Measurements from ENCODE around the gene MED12L.

MED12L gene

DNA sequence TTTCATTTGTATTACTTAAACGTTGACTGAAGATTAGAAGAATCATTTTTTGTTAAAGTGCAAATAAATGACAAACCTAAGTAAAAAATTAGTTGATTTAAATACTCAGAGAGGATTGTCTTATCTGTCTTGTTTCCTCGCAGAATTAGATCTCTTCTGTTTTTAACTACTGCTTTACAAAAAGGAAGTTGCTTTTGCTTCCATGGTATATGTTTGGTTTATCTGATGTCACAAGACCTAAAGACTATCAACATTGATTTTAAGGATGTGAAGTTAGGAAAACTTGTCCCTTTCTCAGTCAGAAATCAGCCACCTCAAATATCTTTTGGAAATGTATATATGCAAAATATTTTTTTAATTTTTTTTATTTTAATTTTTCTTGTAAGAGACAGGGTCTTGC is 88.9 kb downstream of the MED12L start:
- DNase-seq (ENCODE audit: low read depth) = no peak

- DNase-seq (ENCODE audit: low read depth) = no peak
These were observed 90.5 kb downstream of the MED12L start for GRCh38 chr3:151175952-151176351.

GRCh38 chr3:151178208-151178845 is 92.9 kb downstream of the MED12L start:
- DNase-seq (ENCODE audit: low read depth) = no peak

DNA sequence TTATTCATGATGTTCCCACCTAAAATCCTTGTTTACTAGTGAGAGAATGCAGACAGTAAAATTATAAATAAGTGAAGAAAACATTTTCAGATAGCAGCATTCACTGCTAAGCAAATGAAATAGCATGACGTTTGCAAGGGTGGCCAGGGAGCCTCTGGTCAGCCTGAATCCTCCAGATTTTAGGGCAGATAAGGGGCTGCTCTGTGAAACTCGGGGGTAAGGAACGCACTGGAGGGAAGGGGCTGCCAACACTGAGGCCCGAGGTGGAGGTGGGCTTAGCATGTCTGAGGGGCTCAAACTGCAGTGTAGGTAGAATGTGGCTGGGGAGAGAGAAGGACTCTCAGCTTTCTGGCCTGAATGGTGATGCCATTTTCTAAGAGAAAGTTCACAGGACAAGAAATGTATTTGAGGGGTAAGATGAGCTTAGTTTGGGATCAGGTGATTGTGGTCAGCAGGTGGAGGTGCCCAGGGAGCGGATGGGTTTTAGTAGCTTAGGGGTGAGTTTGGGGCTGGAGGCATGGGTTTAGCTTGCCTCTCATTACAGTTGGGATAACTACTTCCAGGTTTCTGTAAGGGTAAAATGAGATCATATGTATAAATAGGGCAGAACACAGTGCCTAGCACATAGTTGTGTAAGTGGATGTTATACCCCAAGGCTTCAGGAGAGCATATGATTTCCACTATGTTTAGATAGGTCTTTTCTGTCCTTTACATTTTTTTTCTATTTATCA is 97.0 kb downstream of the MED12L start:
- DNase-seq (ENCODE audit: low read depth) = no peak

DNA sequence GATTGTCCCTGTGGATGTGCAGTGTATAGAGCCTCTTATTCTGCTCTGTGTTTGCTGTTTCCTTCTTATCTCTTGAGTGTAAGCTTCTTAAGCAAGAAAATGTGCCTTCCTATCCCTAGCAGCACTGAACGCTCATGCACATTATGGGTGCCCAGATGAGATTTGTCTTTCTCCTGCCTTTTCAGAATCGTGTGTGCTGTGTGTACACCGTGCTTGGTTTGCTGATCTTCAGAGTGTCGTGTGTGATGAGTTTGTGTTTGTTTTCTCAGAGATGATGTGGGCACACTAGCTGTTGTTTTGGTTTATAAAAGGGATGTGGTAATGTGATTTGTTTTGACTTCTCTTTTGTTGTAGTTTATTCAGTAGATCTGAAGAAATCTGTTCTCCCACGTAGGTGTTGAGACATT is 97.8 kb downstream of the MED12L start:
- no peak for DNase-seq (ENCODE audit: low read depth)

- DNase-seq (ENCODE audit: low read depth) = no peak
These were observed 105.6 kb downstream of the MED12L start for GRCh38 chr3:151191095-151191494.

DNA sequence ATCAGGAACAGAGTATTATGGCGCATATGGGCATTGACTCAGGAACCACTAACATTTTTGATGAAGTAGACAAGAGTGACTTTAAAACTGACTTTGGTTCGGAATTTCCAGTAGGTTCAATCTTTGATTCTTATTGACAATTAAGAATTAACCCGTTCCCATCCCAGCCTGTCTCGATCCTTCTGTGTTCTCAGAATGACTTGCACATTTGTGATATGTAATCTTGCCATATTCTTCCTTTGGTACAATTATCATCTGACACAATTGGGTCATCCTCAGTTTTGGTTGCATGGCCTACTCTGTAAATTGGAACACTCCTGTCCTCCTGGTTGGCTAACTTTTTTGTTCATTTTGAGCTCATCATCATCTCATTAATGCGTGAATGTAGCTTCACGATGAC is 107.1 kb downstream of the MED12L start:
- no peak for DNase-seq (ENCODE audit: low read depth)

- no peak for DNase-seq (ENCODE audit: low read depth)
These were observed 110.4 kb downstream of the MED12L start for GRCh38 chr3:151195826-151196225.

DNA sequence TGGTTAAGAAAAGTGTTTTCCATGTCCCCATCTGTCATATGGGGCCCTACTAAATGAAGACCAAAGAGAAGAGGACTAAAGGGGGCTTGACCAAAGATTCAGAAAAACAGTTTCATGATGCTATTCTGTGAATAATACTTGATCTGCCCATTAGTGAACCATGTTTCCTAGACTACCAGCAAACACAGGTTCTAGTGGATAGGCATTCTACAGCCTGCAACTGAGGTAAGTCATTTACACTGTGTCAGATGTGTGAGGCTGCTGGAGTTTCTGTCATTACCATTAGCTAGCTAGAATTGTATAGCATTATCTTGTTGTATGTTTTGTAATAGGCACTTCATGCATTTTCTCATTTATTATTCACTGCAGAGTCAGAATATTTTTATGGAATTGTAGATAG is 111.0 kb downstream of the MED12L start:
- no peak for DNase-seq (ENCODE audit: low read depth)

GRCh38 chr3:151197228-151197627 is 111.8 kb downstream of the MED12L start:
- DNase-seq (ENCODE audit: low read depth) = no peak

DNA sequence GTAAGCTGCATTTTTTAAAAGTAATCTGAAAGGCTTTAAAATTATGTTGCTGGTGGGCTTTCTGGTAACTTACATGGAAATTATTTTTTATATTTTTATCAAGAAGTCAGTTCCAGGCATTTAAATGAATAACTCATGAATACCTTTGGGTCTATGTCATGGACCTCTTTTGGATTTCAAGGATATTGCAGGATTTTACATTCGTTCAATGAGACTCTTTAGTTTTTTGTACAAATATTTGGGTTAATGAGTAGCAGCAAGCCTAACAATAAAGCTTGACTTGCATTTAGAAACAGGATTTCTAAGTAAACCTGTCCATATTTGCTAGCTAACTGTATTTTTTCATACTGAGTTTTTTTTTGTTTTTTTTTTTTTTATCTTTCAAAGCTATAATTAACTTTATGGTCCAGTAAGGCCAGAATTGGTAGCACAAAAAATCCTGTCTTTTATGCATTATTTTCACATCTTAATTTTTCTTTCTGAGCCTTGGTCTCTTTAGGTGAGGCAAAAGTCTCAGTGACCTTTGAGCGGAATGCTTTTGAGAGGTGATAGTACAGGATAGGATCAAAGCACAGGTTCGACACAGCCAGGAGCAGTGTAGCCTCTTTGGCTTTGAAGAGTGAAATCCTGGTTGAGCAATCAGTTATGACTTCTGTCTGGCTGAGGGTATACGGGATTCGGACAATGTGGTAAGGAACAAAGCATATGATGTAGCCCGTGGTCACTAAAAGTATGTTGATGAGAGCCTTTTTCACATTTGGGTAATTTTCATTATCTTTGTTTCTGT is 112.7 kb downstream of the MED12L start:
- no peak for DNase-seq (ENCODE audit: low read depth)

- no peak for DNase-seq (ENCODE audit: low read depth)
These were observed 113.4 kb downstream of the MED12L start for GRCh38 chr3:151198849-151199248.

DNA sequence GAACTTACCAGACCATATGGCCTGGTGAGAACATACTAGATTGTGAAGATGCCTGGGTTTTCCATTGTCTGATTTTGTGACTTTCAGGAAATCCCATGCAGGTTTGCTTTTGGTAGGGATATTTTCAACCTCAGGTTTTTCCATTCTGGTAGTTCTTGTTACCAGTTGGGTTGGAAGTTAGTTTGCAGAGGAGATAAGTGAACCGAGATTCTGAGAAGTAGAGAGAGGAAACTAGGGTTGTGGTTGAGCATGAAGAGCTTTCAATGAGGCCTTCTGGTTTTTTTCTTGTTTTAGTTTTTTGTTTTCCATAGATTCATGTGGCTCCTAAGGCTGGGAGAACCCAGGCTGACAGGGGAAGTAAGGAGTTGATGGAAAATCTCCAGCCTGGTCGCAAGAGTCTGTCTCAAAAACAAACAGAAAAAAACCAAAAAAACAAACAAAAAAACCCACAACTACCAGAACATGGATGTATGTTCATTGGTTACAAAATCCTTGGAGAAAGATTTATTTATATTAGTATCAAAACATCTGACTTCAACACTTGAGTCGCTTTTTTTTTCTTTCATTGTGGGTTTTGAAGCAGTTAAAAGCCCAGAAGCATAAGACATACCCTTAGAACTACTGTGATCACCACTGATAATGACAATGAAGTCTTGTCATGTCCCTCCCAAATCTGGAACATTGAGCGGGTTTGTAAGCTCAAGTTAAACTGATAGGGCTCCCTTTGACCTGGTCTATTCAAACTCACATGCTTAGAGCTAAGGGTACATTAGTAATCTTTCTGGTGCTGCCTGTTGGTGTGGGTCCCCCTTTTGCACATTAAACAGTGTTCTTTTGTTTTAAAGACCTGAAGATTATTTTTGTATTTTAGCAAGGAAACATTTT is 114.3 kb downstream of the MED12L start:
- no peak for DNase-seq (ENCODE audit: low read depth)

DNA sequence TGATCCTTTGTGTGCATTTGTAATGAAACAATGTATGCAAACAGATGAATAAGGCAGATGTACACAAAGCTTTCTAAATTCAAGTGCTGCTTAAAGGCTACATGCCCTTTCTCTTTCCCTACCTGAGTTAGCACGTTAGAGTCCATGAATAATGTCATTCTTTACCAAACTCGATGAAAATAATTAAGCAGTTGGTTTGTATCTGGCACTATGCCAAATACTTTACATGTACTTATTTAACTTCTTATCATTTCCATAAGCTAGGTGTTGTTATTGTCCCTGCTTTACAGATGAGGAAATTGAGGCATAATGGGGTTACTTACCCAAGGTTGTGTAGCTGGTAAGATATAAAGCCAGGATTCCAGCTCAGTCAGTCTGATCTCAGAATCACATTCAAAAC is 115.1 kb downstream of the MED12L start:
- no peak for DNase-seq (ENCODE audit: low read depth)

- no peak for DNase-seq (ENCODE audit: low read depth)
These were observed 115.7 kb downstream of the MED12L start for GRCh38 chr3:151201051-151201730.

DNA sequence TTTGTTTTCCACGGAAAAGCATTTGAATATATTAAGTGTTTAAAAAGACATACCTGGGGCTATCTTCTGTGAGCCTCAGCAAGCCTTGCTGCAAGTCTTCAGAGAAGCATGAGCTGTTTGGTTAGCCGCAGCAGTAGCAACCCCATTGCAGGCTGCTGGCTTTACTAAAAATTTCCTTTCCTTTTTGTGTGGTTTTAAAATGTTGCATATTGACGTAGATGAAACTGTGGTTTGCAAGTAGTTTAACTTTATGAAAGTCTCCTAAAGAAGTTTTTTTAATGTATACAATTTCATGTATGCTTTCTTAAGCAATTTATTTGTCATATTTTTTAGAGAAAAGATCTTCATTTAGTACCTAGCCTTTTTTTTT is 117.6 kb downstream of the MED12L start, which contains the start of gene GPR171:
Gene GPR171 (minus strand): TSS at position 166 of the 370 bp plus-strand sequence. CDS start 3,830 bp downstream, outside the sequence.
- DNase-seq (ENCODE audit: low read depth) = no peak

DNA sequence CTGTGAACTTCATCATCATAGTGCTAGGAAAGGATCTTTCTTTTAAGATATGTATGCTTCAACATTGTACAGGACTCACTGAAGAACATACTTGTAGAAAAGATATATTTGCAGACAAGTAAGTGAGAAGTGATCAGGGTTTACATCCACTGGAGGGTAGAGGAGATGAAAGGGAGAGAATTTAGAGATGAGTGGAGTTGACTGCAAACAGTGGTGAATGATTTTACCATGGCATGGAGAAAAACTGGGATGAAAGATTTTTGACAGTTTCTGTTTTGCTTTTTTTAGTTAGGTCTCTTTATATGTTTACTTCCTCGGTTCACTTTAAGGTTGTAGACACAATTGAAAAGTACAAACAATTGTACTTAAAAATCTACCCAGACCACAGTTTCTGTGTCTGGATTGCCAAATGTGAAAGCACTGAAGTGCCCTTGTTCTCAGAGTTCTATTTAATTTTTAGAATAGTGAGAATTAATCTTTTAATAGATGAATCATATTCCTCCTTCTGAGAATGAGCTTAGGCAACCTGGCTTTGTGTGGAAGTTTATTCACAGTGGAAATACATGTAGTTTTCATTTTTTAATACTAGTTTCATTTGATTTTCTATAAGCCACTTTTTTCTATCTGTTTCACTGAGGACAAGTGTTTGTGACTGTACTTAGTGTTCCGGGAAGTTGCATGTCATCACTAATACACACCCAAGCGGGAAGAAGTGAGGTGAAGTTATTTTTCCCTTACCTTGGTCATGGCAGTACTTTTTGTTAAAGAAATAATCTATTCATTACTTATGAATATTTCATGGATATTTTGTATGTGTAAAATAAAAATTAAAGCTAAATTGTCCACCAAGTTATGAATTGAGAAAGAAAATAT is 119.3 kb downstream of the MED12L start:
- no peak for DNase-seq (ENCODE audit: low read depth)

- no peak for DNase-seq (ENCODE audit: low read depth)
These were observed 120.0 kb downstream of the MED12L start for GRCh38 chr3:151205482-151205881.

- no peak for DNase-seq (ENCODE audit: low read depth)
These were observed 120.7 kb downstream of the MED12L start for GRCh38 chr3:151206201-151206600.

DNA sequence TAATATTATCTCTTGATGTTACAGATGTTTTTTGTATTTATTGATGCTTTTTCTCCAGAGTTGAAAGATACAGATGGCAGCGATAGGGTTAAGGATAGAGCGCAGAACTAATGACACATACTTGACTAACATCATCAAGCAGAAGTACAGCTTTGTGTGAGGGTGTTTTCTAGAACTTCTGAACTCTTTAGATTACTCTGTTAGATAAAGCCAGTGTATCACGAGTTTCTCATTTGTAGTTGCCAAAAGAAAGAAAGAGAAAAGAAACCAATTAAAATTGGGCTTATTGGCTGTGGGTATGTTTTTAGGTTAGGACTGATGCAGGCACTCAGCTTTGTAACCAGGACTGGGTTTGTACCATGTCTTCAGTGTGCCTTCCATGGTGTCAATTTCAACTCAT is 124.2 kb downstream of the MED12L start:
- DNase-seq (ENCODE audit: low read depth) = no peak
